Endothelial cell of umbilical vein (primary cell): ENCODE data around the gene CDKN1C. TPM values are rescaled to one million over a fixed set of nuclear protein-coding genes. Genes with fewer than 3 reads are reported as not detected.

Experiments
- BruUV-seq: library from RNA; stranded (reverse); fragments of 400-500 nt; replicated peaks from 2 replicates; lab custom pipeline; 2021; lab: Mats Ljungman, UMichigan
- CTCF ChIA-PET: fragments of 300-600, 350-600 bp; sonication (Branson Sonifier 250); formaldehyde crosslinking; loops from one replicate; lab custom pipeline; 2021; ENCODE audit warnings: antibody characterized with exemption, inconsistent platforms; lab: Charles Lee
- POLR2A ChIA-PET: fragments of 300-600, 350-600 bp; sonication (Branson Sonifier 250); formaldehyde crosslinking; loops from one replicate; lab custom pipeline; 2021; ENCODE audit warnings: antibody characterized with exemption, inconsistent platforms; lab: Charles Lee
- DNase-seq: peaks from one replicate; pipeline ENCODE4 v3.0.0-alpha.2; 2011; ENCODE audit warnings: low read depth, low spot score
- FAIRE-seq: peaks from 2 replicates; lab custom pipeline; 2011; peaks lifted over from hg19 to GRCh38; lab: Jason Lieb, UNC
- H2AFZ ChIP-seq: 2 replicates; pipeline ENCODE4 v1.6.0; 2012; ENCODE audit warnings: low read depth, low read length, control low read depth, inconsistent platforms
- H3K27ac ChIP-seq: 2 replicates; pipeline ENCODE4 v1.5.1; 2011; ENCODE audit warnings: low read depth, mild to moderate bottlenecking, control low read depth, low read length, moderate library complexity; ENCODE audit not compliant: insufficient read depth
- H3K27me3 ChIP-seq, 2 experiments: 2 replicates each; pipeline versions ENCODE4 v1.6.0 to v1.6.1; 2011; ENCODE audit warnings: low read length in 2 of 2, mixed read lengths in 1 of 2; ENCODE audit not compliant: control insufficient read depth in 2 of 2, insufficient read depth in 2 of 2
- H3K36me3 ChIP-seq, 2 experiments: 2 replicates in 1 of 2; 3 replicates in 1 of 2; pipeline ENCODE4 v1.5.1; 2011; ENCODE audit warnings: low read length in 2 of 2, mild to moderate bottlenecking in 1 of 2, moderate library complexity in 1 of 2; ENCODE audit not compliant: control insufficient read depth in 2 of 2, insufficient read depth in 2 of 2; ENCODE audit errors: extremely low read depth in 1 of 2
- H3K4me1 ChIP-seq: 3 replicates; pipeline ENCODE4 v1.5.1; 2011; ENCODE audit warnings: mild to moderate bottlenecking, low read length; ENCODE audit not compliant: control insufficient read depth, insufficient read depth; ENCODE audit errors: extremely low read depth
- H3K4me2 ChIP-seq: 2 replicates; pipeline ENCODE4 v1.6.1; 2011; ENCODE audit warnings: low read length, control low read depth, mixed read lengths; ENCODE audit not compliant: insufficient read depth
- H3K4me3 ChIP-seq, 3 experiments: fragments of 200-600 bp in 1 of 3; sonication (generic), shearing (Covaris generic) in 1 of 3; replicated peaks in 1 of 3; 2 replicates each; pipeline ENCODE4 v1.5.1; 2011 to 2016; ENCODE audit warnings: control low read depth in 3 of 3, low read length in 3 of 3, mild to moderate bottlenecking in 2 of 3, inconsistent platforms in 1 of 3, low read depth in 1 of 3, moderate library complexity in 1 of 3; ENCODE audit not compliant: insufficient read depth in 1 of 3
- H3K79me2 ChIP-seq: 2 replicates; pipeline ENCODE4 v1.6.0; 2012; ENCODE audit warnings: low read length, inconsistent platforms; ENCODE audit not compliant: control insufficient read depth, insufficient read depth
- H3K9ac ChIP-seq: replicated peaks from 2 replicates; pipeline ENCODE3; 2011; ENCODE audit warnings: low read length, control low read depth; ENCODE audit not compliant: insufficient read depth; ENCODE audit errors: extremely low read depth
- H3K9me1 ChIP-seq: replicated peaks from 3 replicates; pipeline ENCODE4 v1.6.0; 2011; ENCODE audit warnings: mild to moderate bottlenecking, low read length; ENCODE audit not compliant: control insufficient read depth, insufficient read depth; ENCODE audit errors: extremely low read depth
- H3K9me3 ChIP-seq: replicated peaks from 2 replicates; pipeline ENCODE4 v1.5.1; 2012; ENCODE audit warnings: low read length, inconsistent platforms; ENCODE audit not compliant: control insufficient read depth, insufficient read depth
- H4K20me1 ChIP-seq: replicated peaks from 2 replicates; pipeline ENCODE3; 2011; ENCODE audit warnings: mild to moderate bottlenecking, low read length; ENCODE audit not compliant: control insufficient read depth, insufficient read depth; ENCODE audit errors: extremely low read depth
- CTCF ChIP-seq, 2 donors: IDR thresholded peaks; 1 replicate in 1 of 2; 2 replicates in 1 of 2; pipeline ENCODE4 v1.5.1; 2011; ENCODE audit warnings: low read length in 2 of 2, mild to moderate bottlenecking in 2 of 2, moderate library complexity in 2 of 2, control low read depth in 1 of 2, inconsistent platforms in 1 of 2, low read depth in 1 of 2; ENCODE audit not compliant: insufficient read depth in 1 of 2; ENCODE audit errors: extremely low read depth in 1 of 2
- FOS ChIP-seq: IDR thresholded peaks from 2 replicates; pipeline ENCODE4 v1.6.1; 2011; ENCODE audit warnings: mild to moderate bottlenecking, low read length, moderate library complexity, borderline replicate concordance; ENCODE audit not compliant: insufficient read depth
- dilution Hi-C: fragments of 300-500 bp; cut with MboI; formaldehyde crosslinking; loops from one replicate; pipeline ENCODE4 v1.15.0; 2019; ENCODE audit warnings: low sequenced_read_pairs; ENCODE audit not compliant: extremely low pct_ligation_motif_present
- intact Hi-C: fragments of 100-400 bp; cut with micrococcal nuclease; formaldehyde crosslinking; loops from one replicate; pipeline ENCODE4 v1.10.0; 2022
- polyA plus RNA-seq, 4 experiments: library from polyadenylated mRNA; depleted of rRNA in 3 of 4; stranded (reverse) in 3 of 4; unstranded in 1 of 4; fragments of >200 nt; gene quantifications; 2 replicates each; pipeline versions ENCODE4 v1.2.1 to v1.2.3, GENCODE V29; 2011 to 2012; ENCODE audit warnings: missing spikeins in 1 of 4
- total RNA-seq: library from RNA; stranded (reverse); gene quantifications from 2 replicates; pipeline ENCODE4 v1.2.3, GENCODE V29; 2021

The CDKN1C gene
- total and polyA plus RNA-seq, 2 donors (not counting 3 experiments of a cell fraction or from before 2014, with no cell fraction given): 4.1 to 9.0 TPM

GRCh38 chr11:2930704-2931419 lies 45.3 kb upstream of the CDKN1C start:
- FAIRE-seq (peak; percentile 59), DNase-seq (peak; percentile 68)
- H3K4me3 ChIP-seq: peak overlapping the region in 2 of 3 experiments; percentile 21 to 37
- H3K36me3 ChIP-seq: no peaks in the 10 kb centered on the region
- peak overlapping the region; percentile 79 for H3K4me2 ChIP-seq
- CTCF ChIA-PET: interaction anchor here (0.6 to 3.1 kb wide), 15 partner anchors 10 to 399 kb away, joined by 3 to 46 read pairs (median 7); partner anchors contain the start of gene NAP1L4
- no peak overlapping the region for H2AFZ ChIP-seq
- no TSS peak for BruUV-seq
- no peaks in the 10 kb centered on the region for H4K20me1 ChIP-seq
- H3K9me1 ChIP-seq: no peaks in the 10 kb centered on the region
- H3K9ac ChIP-seq: peak overlapping the region; percentile 68
- no peaks in the 10 kb centered on the region for H3K27me3 ChIP-seq
- H3K4me1 ChIP-seq: peaks cover 26% of the 10 kb centered on the region
- POLR2A ChIA-PET: no interaction called here
- TF ChIP-seq FOS (no peak), CTCF (IDR thresholded peaks at IDR 0.05; ENCODE audit: extremely low read depth in 1 of 2, insufficient read depth in 1 of 2, low read depth in 1 of 2, low read length in 2 of 2) (peak; percentile 39 to 82)
- intact Hi-C loops (loop anchor here (1.0 to 10.0 kb wide), 8 partner anchors 39 to 714 kb away; partner anchors contain the start of genes ART1, ART5, MRGPRG and NAP1L4), dilution Hi-C loops (no loop called here)
- H3K9me3 ChIP-seq: no peaks in the 10 kb centered on the region
- H3K79me2 ChIP-seq: peaks cover 28% of the 10 kb centered on the region
- peak overlapping the region; percentile 78 for H3K27ac ChIP-seq
